HG03457 (cell line): Measurements from ENCODE around the gene EIF1AD.
"Not testable (repeated sequence)": the region's sequence is repeated elsewhere in the genome, so short reads cannot be mapped to it uniquely, and the experiment has no call there.

ENCODE experiments used
- ATAC-seq: cut with Tn5 transposase; IDR thresholded peaks from one replicate; pipeline ENCODE4 v1.9.1; 2021; ENCODE audit warnings: moderate number of reproducible peaks; ENCODE audit not compliant: unreplicated experiment

Gene EIF1AD

GRCh38 chr11:65973439-65974110 lies 28.4 kb downstream of the EIF1AD start:
- no peak for ATAC-seq

GRCh38 chr11:65972116-65972515 lies 29.8 kb downstream of the EIF1AD start:
- ATAC-seq = no peak

GRCh38 chr11:65968600-65969482 lies 33.1 kb downstream of the EIF1AD start:
- no peak for ATAC-seq

- no peak for ATAC-seq
These were observed 34.5 kb downstream of the EIF1AD start for GRCh38 chr11:65967329-65967934.

- ATAC-seq = no peak
These were observed 35.8 kb downstream of the EIF1AD start for GRCh38 chr11:65965986-65966762.

- no peak for ATAC-seq
These were observed 37.1 kb downstream of the EIF1AD start for GRCh38 chr11:65964906-65965305.

GRCh38 chr11:65962141-65962564 lies 39.8 kb downstream of the EIF1AD start:
- ATAC-seq = no peak

GRCh38 chr11:65961267-65962140 lies 40.5 kb downstream of the EIF1AD start, which contains the start of gene SART1:
Gene SART1, plus strand, starts transcription at chr11:65961734. Its CDS starts 47 bp downstream, at chr11:65961781.
- peak; percentile 63 for ATAC-seq

- ATAC-seq = no peak
These were observed 41.1 kb downstream of the EIF1AD start for GRCh38 chr11:65960824-65961266.

- no peak for ATAC-seq
These were observed 43.1 kb downstream of the EIF1AD start for GRCh38 chr11:65958774-65959420.

- ATAC-seq = no peak
These were observed 43.7 kb downstream of the EIF1AD start for GRCh38 chr11:65958291-65958690.

- no peak for ATAC-seq
These were observed 47.2 kb downstream of the EIF1AD start for GRCh38 chr11:65954771-65955170.

- ATAC-seq = no peak
These were observed 48.5 kb downstream of the EIF1AD start for GRCh38 chr11:65953471-65953870.

GRCh38 chr11:65952052-65952521 lies 49.9 kb downstream of the EIF1AD start:
- ATAC-seq = no peak

GRCh38 chr11:65951641-65952040 lies 50.3 kb downstream of the EIF1AD start:
- not testable (repeated sequence) for ATAC-seq

GRCh38 chr11:65950711-65951110 lies 51.2 kb downstream of the EIF1AD start:
- not testable (repeated sequence) for ATAC-seq

- ATAC-seq = no peak
These were observed 54.3 kb downstream of the EIF1AD start for GRCh38 chr11:65947603-65948125.

- no peak for ATAC-seq
These were observed 54.8 kb downstream of the EIF1AD start for GRCh38 chr11:65947133-65947532.

GRCh38 chr11:65946655-65947054 lies 55.3 kb downstream of the EIF1AD start:
- ATAC-seq = no peak
